Liver (tissue), 3 donors: Measurements from ENCODE around the gene MUSK.
"Not testable (repeated sequence)": the region's sequence is repeated elsewhere in the genome, so short reads cannot be mapped to it uniquely, and the experiment has no call there.

Experiments
- CTCF ChIP-seq: fragments of 150-350 bp; IDR thresholded peaks from 2 replicates; pipeline ENCODE4 v1.5.1; 2017; ENCODE audit warnings: improper control_type of control experiment, low read depth, low read length; ENCODE audit not compliant: missing input control
- EGR1 ChIP-seq, 2 donors: IDR thresholded peaks; 2 replicates each; pipeline ENCODE4 v1.6.1; 2016 to 2018; ENCODE audit warnings: antibody characterized with exemption in 2 of 2, low read depth in 2 of 2
- FOXA1 ChIP-seq: IDR thresholded peaks from 2 replicates; pipeline ENCODE4 v1.6.1; 2016; ENCODE audit warnings: antibody characterized with exemption
- GABPA ChIP-seq, 2 donors: IDR thresholded peaks in 1 of 2; conservative IDR thresholded peaks in 1 of 2; 2 replicates each; pipeline ENCODE4 v1.6.1; 2016; ENCODE audit warnings: antibody characterized with exemption in 2 of 2, mild to moderate bottlenecking in 1 of 2, moderate library complexity in 1 of 2
- JUND ChIP-seq, 2 donors: IDR thresholded peaks; 2 replicates each; pipeline ENCODE4 v1.6.1; 2016; ENCODE audit warnings: antibody characterized with exemption in 2 of 2
- TAF1 ChIP-seq: conservative IDR thresholded peaks from 2 replicates; pipeline ENCODE4 v1.6.1; 2016; ENCODE audit warnings: antibody characterized with exemption, mild to moderate bottlenecking
- YY1 ChIP-seq: IDR thresholded peaks from 2 replicates; pipeline ENCODE4 v1.6.1; 2016; ENCODE audit warnings: antibody characterized with exemption, mild to moderate bottlenecking
- TF ChIP-seq, protein P1 (sequence below): IDR thresholded peaks from 2 replicates; pipeline ENCODE4 v1.6.1; 2016; ENCODE audit warnings: antibody characterized with exemption, mild to moderate bottlenecking
- TF ChIP-seq, protein P2 (sequence below): IDR thresholded peaks from 2 replicates; pipeline ENCODE4 v1.6.1; 2016; ENCODE audit warnings: antibody characterized with exemption
- TF ChIP-seq, protein P3 (sequence below): IDR thresholded peaks from 2 replicates; pipeline ENCODE4 v1.6.1; 2016; ENCODE audit warnings: antibody characterized with exemption
- donor health status: healthy.
- donor health status: healthy.

GRCh38 chr9:110788396-110788795, 119.8 kb downstream of the MUSK start:
- TF ChIP-seq, protein P1, sequence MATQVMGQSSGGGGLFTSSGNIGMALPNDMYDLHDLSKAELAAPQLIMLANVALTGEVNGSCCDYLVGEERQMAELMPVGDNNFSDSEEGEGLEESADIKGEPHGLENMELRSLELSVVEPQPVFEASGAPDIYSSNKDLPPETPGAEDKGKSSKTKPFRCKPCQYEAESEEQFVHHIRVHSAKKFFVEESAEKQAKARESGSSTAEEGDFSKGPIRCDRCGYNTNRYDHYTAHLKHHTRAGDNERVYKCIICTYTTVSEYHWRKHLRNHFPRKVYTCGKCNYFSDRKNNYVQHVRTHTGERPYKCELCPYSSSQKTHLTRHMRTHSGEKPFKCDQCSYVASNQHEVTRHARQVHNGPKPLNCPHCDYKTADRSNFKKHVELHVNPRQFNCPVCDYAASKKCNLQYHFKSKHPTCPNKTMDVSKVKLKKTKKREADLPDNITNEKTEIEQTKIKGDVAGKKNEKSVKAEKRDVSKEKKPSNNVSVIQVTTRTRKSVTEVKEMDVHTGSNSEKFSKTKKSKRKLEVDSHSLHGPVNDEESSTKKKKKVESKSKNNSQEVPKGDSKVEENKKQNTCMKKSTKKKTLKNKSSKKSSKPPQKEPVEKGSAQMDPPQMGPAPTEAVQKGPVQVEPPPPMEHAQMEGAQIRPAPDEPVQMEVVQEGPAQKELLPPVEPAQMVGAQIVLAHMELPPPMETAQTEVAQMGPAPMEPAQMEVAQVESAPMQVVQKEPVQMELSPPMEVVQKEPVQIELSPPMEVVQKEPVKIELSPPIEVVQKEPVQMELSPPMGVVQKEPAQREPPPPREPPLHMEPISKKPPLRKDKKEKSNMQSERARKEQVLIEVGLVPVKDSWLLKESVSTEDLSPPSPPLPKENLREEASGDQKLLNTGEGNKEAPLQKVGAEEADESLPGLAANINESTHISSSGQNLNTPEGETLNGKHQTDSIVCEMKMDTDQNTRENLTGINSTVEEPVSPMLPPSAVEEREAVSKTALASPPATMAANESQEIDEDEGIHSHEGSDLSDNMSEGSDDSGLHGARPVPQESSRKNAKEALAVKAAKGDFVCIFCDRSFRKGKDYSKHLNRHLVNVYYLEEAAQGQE: not testable (repeated sequence)
- not testable (repeated sequence) for TF ChIP-seq CTCF; JUND (IDR thresholded peaks at IDR 0.05); FOXA1; YY1; EGR1 (IDR thresholded peaks at IDR 0.05; ENCODE audit: low read depth in 2 of 2); GABPA (IDR thresholded peaks at IDR 0.05 in 1 of 2, conservative IDR thresholded peaks at IDR 0.05 in 1 of 2); TAF1
- TF ChIP-seq, protein P2, sequence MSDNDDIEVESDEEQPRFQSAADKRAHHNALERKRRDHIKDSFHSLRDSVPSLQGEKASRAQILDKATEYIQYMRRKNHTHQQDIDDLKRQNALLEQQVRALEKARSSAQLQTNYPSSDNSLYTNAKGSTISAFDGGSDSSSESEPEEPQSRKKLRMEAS: not testable (repeated sequence)
- TF ChIP-seq, protein P3, sequence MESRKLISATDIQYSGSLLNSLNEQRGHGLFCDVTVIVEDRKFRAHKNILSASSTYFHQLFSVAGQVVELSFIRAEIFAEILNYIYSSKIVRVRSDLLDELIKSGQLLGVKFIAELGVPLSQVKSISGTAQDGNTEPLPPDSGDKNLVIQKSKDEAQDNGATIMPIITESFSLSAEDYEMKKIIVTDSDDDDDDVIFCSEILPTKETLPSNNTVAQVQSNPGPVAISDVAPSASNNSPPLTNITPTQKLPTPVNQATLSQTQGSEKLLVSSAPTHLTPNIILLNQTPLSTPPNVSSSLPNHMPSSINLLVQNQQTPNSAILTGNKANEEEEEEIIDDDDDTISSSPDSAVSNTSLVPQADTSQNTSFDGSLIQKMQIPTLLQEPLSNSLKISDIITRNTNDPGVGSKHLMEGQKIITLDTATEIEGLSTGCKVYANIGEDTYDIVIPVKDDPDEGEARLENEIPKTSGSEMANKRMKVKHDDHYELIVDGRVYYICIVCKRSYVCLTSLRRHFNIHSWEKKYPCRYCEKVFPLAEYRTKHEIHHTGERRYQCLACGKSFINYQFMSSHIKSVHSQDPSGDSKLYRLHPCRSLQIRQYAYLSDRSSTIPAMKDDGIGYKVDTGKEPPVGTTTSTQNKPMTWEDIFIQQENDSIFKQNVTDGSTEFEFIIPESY: not testable (repeated sequence)
